CD4-positive, alpha-beta T cell treated with Interleukin-21 for 1 hour (primary cell): Measurements from ENCODE around the gene HCFC1.

Source experiments
- DNase-seq: peaks from one replicate; pipeline ENCODE4 v3.0.0-alpha.2; 2020

HCFC1 gene

GRCh38 chrX:153900831-153901752 is 70.5 kb downstream of the HCFC1 start:
- peak; percentile 73 for DNase-seq

- DNase-seq, result no peak
These were observed 73.7 kb downstream of the HCFC1 start for GRCh38 chrX:153897899-153898298.
